GOT3 (cell line): ENCODE results near the gene EXT2.

Experiments used
- DNase-seq: peaks from one replicate; lab custom pipeline; 2025; ENCODE audit warnings: mixed read lengths; lab: John Stamatoyannopoulos, UW

Gene EXT2

GRCh38 chr11:44133335-44133946, 38.0 kb downstream of the EXT2 start:
- no peak for DNase-seq

DNA sequence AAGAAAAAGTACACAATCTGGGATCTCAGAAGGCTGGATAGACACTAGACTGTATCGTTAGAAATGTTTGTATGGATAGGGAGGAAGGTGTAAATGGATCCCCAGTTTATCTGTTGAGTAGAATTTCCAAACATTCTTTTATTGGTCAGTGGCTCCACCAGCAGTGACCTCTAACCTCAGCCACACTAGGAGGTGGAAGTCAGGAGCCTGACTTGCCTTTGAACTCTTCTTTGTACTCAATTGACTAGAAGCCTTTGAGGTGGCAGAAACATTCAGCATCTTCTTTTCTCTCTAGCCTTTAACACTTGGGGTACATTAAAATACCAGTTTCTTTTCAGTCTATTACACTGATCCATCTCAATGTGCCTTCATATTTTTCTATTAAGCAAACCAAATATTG, 39.1 kb downstream of the EXT2 start:
- no peak for DNase-seq

DNA sequence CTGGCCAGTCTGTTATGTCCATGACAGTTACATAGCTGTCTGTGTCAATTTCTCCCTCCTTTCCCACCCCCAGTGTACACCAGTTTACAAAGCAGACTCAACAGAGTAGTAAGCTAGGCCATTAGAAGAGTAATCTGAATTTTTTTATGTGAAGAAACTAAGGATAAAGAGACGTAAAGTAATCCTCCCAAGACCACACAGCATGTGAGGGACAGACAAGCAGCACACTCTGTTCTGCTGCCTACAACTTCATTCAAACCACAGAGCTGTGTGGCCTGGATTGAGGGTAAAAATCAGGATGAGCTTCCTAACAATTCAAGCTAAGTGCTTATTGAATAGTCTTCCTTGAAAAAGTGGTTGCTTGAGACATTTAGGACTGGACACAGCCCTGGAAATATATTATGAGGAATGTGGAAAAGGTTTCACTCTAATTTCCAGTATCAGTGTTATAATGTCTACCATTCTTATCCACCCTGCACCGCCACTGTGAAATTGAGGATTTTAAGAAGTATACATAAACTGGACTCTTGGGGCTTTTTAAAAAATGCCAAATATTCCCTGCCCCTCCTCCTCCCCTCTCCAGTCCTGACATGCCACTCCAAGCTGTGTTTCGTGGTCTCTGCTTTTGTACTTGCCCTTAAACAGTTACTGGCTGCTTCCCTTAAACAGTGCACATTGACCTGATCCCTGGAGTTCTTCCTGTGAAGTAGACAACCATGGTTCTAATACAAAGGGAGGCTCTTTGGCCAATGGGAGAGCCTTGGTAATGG, 40.9 kb downstream of the EXT2 start:
- DNase-seq = no peak

DNA sequence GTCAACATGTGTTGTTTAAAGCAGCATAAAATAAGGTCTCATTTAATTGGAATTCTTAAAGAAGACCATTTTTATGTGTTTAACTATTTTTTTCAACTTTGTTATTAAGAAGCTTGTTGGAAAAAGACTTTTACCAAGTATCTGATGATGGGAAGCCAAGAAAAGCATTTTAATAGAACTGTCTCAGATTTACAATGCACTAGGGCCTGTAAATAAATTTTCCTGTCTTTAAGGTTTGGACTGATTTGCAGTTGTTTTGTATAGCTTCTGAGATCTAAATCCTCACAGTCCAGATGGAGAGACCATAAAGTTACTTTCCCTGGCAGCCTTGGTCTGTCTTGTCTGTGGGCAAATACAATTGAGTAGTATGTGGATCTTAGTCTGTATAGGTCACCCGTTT, 41.6 kb downstream of the EXT2 start:
- no peak for DNase-seq

DNA sequence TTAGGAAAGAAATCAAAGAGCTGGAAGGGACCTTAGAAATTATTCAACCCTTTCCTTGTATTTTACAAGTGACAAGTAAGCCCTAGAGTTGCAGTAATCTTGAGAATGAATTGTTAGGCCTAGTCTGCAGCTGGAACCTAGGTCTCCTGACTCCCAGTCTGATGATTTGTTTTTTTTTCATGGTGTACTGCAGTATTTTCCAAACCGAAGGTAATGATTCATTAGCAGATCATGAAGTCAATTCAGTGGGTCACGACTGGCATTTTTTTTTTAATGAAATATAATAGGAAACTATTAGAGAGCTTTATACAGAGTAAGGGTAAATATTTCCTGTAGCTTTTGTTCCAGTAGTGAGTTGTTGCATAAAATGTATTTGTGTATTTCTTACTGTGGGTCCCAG, 42.8 kb downstream of the EXT2 start:
- no peak for DNase-seq

DNA sequence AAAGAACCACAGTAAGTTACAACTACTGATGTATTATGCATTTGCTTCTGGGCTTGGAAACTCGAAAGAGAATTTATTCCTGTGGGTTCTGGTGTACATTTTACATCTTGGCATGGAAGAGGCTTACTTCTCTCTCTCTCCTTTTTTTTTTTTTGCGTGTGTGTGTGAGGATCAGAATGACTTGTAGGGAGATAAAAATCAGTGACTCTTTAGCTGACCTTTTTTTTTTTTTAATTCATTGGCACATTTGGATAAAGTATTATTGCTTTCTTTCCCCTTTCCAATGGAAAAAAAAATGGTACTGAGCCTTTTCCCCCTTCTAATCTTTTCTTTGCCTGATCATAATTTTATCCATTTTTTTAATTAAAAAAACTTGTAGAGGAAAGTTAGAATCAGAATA, 43.5 kb downstream of the EXT2 start:
- DNase-seq = no peak

DNA sequence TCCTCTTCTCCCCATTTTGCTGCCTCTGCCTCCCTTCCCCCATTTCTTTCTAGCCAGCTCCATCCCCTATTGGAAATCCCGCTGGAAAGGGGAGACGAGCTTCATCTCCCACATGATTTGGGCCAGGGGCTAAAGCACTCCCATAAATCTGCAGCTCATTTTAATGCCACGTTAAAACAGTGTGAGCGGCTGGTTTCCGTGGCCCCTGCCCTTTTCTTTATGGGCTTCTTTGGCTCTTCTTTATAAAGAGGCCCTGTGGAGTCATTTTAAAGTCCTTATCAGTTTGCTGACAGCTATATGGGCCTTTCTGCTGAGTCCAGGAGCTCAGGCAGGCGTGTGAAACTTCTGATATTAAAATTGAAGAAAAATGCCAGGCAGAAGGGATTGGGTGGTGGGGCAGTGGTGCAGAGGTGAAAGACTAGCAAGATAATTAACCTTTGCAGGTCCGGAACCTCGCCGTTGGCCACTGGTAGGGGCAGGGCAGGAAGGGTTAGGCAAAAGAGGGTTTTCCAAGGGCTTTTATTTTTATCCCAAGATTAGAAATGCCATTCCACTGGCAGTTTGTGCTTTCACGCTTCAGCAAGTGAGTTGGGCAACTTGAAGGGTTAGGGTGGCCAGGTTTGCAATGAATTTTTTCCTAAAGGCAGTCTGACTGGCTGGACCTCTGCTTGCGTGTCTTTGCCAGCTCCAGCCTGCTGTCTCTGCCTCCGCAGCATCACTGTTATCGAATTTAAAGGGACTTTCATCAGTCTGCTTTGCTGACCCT, 44.3 kb downstream of the EXT2 start:
- no peak for DNase-seq

GRCh38 chr11:44140372-44140771, 44.9 kb downstream of the EXT2 start:
- DNase-seq = no peak

- DNase-seq = no peak
Measured at GRCh38 chr11:44140805-44141204, 45.3 kb downstream of the EXT2 start.

DNA sequence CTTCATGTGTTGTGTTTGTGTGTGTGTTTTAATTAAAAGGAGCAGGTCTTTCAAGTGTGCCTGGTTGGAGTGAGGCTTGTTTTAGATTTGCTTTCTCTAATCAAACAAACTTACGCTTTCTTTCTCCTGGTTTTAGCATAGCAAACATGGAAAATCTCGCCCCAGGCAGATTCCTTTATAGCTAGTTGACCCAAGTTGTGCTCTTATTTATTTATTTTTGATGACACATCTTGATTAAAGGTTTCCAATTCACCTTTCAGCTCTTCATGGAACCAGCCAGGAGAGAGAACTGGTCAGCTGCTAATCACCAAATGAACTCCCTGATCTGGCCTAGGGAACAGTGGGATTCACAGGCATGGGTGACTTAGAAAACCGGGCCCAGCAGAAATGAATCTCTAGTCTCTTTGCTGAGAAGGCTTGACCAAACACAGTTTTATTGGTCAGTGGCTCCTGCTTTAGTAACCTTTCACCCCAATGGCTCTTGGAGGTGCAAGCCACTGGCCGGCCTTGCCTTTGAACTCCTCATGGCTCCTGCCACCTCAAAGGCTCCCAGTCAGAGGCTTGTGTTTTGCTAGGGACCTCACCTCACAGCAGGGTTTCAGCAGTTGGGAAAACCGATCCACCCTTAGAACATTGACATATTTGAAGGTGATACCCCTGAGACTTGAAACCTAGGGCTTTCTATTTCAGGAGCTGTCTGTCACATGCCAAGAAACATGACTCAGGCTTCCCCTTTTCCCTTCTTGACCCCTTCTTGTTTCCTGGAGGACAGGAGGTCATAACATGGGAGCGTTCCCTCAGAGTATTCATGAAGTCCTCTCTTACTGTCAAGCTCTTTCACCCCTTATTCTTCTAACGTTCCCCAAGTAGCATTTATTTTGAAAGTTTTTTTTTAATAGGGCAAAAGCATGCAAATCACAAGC, 48.8 kb downstream of the EXT2 start:
- no peak for DNase-seq

- no peak for DNase-seq
Measured at GRCh38 chr11:44145011-44145775, 49.7 kb downstream of the EXT2 start.

GRCh38 chr11:44146931-44147330, 51.5 kb downstream of the EXT2 start:
- no peak for DNase-seq

GRCh38 chr11:44147751-44148150, 52.3 kb downstream of the EXT2 start:
- DNase-seq = no peak

DNA sequence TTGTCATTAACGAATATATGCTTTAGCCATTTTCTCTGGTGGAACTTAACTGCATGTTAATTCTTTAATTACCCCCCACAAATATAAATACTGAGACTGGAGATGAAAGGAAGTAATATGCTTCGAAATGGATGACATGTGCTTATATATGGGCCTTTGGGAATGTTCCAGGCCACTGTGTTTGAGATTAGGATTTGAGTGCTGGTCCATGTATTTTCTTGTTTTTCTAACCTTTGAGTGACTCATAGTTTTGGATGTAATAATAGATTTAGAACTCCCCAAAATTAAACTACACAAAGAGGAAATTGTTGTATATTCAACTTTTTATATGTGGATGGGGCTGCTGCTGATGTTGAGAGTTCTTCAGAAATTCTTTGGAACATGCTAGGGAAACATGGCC, 54.2 kb downstream of the EXT2 start:
- DNase-seq = no peak

DNA sequence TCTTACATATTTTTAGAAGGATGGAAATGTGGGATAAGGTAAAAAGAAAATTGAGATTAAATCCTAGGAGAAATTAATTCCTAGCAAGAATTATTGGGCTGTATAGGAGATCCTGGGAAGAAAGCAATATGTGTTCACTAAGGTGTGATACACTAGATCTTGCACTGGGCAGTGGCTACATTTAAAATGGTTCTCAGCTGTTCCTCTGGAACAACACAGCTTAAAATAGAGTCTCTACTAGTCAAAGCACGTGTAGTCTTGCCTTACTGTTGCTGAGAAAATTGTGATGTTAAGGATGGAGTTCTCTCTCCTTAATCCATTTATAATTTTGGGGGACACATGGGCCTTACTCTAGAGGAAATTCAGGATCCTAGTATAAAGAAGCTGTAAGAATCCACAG, 54.9 kb downstream of the EXT2 start:
- no peak for DNase-seq

GRCh38 chr11:44157019-44157418, 61.5 kb downstream of the EXT2 start:
- no peak for DNase-seq

DNA sequence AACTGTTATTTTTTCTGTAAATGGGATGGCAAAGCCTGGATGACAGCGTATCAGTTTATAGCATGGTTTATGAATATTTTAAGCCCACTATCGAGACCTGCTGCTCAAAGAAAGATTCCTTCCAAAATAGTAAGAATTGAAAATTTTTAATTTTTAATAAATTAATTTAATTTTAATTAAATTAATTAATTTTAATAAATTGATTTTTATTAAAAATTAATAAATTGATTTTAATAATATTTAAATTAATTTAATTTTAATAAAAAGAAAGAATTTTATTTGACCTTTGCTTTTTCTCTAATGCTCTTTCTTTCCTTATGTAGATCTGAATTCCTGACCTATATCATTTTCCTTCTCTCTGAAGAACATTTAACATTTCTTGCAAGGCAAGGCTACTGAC, 62.9 kb downstream of the EXT2 start:
- no peak for DNase-seq

- DNase-seq = no peak
Measured at GRCh38 chr11:44159848-44160721, 64.6 kb downstream of the EXT2 start.

DNA sequence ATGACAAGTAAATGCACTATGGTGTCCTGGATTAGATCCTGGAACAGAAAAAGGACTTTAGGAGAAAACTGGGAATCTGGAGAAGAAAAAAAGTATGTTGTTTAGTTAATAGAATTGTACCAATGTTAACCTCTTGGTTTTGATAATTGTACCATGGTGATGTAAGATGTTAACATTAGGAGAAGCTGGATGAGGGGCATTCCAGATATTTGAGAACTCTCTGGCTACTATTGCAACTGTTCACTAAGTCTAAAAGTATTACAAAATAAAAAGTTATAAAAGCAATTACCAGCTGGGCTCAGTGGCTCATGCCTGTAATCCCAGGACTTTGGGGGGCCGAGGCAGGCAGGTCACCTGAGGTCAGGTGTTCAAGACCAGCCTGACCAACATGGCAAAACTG, 66.5 kb downstream of the EXT2 start:
- no peak for DNase-seq

- DNase-seq = no peak
Measured at GRCh38 chr11:44162662-44163061, 67.2 kb downstream of the EXT2 start.
